Mammary epithelial cell (primary cell): Measurements from ENCODE around the gene MRPL43.

Experiments used
- CTCF ChIP-seq, 2 donors: IDR thresholded peaks in 1 of 2; conservative IDR thresholded peaks in 1 of 2; 2 replicates each; pipeline ENCODE4 v1.5.1; 2011 to 2012; ENCODE audit warnings: inconsistent platforms in 2 of 2, low read length in 2 of 2, mild to moderate bottlenecking in 2 of 2, control low read depth in 1 of 2, low read depth in 1 of 2; ENCODE audit not compliant: insufficient read depth in 1 of 2; ENCODE audit errors: extremely low read depth in 1 of 2
- EZH2 ChIP-seq: IDR thresholded peaks from 2 replicates; pipeline ENCODE4 v1.6.1; 2012; ENCODE audit warnings: low read length, inconsistent platforms, borderline replicate concordance

DNA sequence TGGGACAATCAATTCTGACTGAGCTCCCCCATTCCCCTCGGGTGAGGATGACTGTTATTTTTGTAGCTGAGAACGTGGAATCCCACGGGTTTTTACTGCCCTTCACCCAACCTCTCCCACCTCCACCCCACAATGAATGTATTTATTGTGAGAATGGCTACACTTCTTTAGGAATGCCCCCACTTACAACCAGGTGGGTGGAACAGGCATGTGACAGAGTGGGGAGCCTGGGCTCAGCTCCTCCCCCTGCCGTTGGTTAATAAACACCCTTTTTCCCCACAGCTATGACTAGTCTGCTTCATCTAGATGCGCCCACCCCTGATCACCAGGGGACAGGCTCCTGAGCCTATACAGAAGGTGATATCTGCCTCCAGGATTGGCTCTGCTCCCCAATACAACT lies 2.0 kb downstream of the MRPL43 start:
- no peak for TF ChIP-seq EZH2
- TF ChIP-seq CTCF (conservative IDR thresholded peaks at IDR 0.05 in 1 of 2, IDR thresholded peaks at IDR 0.05 in 1 of 2; ENCODE audit: extremely low read depth in 1 of 2, insufficient read depth in 1 of 2, low read depth in 1 of 2, low read length in 2 of 2), result no peak
